IMR-90 (cell line): ENCODE measurements around the gene ZFPM1.

Experiments
- BHLHE40 ChIP-seq: fragments of 150-350 bp; IDR thresholded peaks from 2 replicates; pipeline ENCODE4 v1.6.1; 2016; ENCODE audit warnings: mild to moderate bottlenecking, low read depth, low read length
- CEBPB ChIP-seq: IDR thresholded peaks from 2 replicates; pipeline ENCODE4 v1.6.1; 2012; ENCODE audit warnings: low read depth, low read length, improper control_type of control experiment
- CTCF ChIP-seq: conservative IDR thresholded peaks from 2 replicates; pipeline ENCODE4 v1.5.1; 2012; ENCODE audit warnings: mild to moderate bottlenecking, low read depth, low read length, improper control_type of control experiment
- MXI1 ChIP-seq: IDR thresholded peaks from 2 replicates; pipeline ENCODE4 v1.6.1; 2012; ENCODE audit warnings: low read depth, mild to moderate bottlenecking, low read length, moderate library complexity, borderline replicate concordance
- NFE2L2 ChIP-seq: fragments of 150-350 bp; IDR thresholded peaks from 2 replicates; pipeline ENCODE4 v1.6.1; 2016; ENCODE audit warnings: low read depth, mild to moderate bottlenecking, low read length
- POLR2A ChIP-seq: IDR thresholded peaks from 2 replicates; pipeline ENCODE4 v1.6.1; 2012; ENCODE audit warnings: mild to moderate bottlenecking, low read depth, low read length
- RFX5 ChIP-seq: IDR thresholded peaks from 2 replicates; pipeline ENCODE4 v1.8.0; 2012; ENCODE audit warnings: low read depth, mild to moderate bottlenecking, low read length, moderate library complexity
- SMC3 ChIP-seq: fragments of 150-350 bp; IDR thresholded peaks from 2 replicates; pipeline ENCODE4 v1.6.1; 2016; ENCODE audit warnings: low read depth, mild to moderate bottlenecking, antibody characterized with exemption, low read length, moderate library complexity

GRCh38 chr16:88478889-88479792, 26.1 kb downstream of the ZFPM1 start:
- TF ChIP-seq POLR2A, result no peak
- TF ChIP-seq CTCF, result no peak
- TF ChIP-seq CEBPB, result no peak
- TF ChIP-seq NFE2L2, result no peak
- no peak for TF ChIP-seq MXI1
- no peak for TF ChIP-seq BHLHE40
- no peak for TF ChIP-seq RFX5
- no peak for TF ChIP-seq SMC3
